NB4 (cell line): ENCODE data around the gene IRX4.

Source experiments
- CTCF ChIP-seq: IDR thresholded peaks from one replicate; pipeline ENCODE4 v1.5.1; 2012; ENCODE audit warnings: low read depth, low read length
- MAX ChIP-seq: IDR thresholded peaks from 2 replicates; pipeline ENCODE4 v1.6.1; 2011; ENCODE audit warnings: low read depth, low read length
- MYC ChIP-seq: IDR thresholded peaks from 2 replicates; pipeline ENCODE4 v1.6.1; 2011; ENCODE audit warnings: low read depth, low read length
- POLR2A ChIP-seq: IDR thresholded peaks from 2 replicates; pipeline ENCODE4 v1.6.1; 2011; ENCODE audit warnings: mild to moderate bottlenecking; ENCODE audit not compliant: insufficient read length; ENCODE audit errors: extremely low read depth

GRCh38 chr5:1929108-1929991 lies 46.6 kb upstream of the IRX4 start:
- TF ChIP-seq MAX (no peak), CTCF (no peak), POLR2A (no peak), MYC (no peak)
